ENCODE data around the gene SULF2. TPM values are rescaled to one million over a fixed set of nuclear protein-coding genes. Genes with fewer than 3 reads are reported as not detected.
A peak's percentile ranks its signal among the peaks of the same experiment; 100 is the strongest.

Gene SULF2
- total RNA-seq, 2 donors from 2014 or later: 75.7 to 146 TPM

GRCh38 chr20:47783828-47784598 lies 1.3 kb downstream of the SULF2 start:
- Mint-ChIP-seq H3K4me3 (peak overlapping the region; percentile 76), H3K36me3 (ENCODE audit: low read depth) (peaks cover 3% of the 10 kb centered on the region), H3K9me3 (no peaks in the 10 kb centered on the region), H3K4me1 (peaks cover 30% of the 10 kb centered on the region), H3K27me3 (ENCODE audit: insufficient read depth) (peaks cover 15% of the 10 kb centered on the region), H3K27ac (peak overlapping the region; percentile 68)
- H3K36me3 ChIP-seq (ENCODE audit: control insufficient read depth, insufficient read depth, low read length): peaks cover 24% of the 10 kb centered on the region
- H3K9me3 ChIP-seq (ENCODE audit: control insufficient read depth, low read length): no peaks in the 10 kb centered on the region
- no peak for DNase-seq
- H3K4me3 ChIP-seq (ENCODE audit: low read length): peak overlapping the region; percentile 92
- H3K27ac ChIP-seq (ENCODE audit: low read depth, low read length): no peak overlapping the region
- TF ChIP-seq CTCF (conservative IDR thresholded peaks at IDR 0.05): no peak
- no peaks in the 10 kb centered on the region for H3K27me3 ChIP-seq (ENCODE audit: control insufficient read depth, insufficient read depth, low read length, poor library complexity, severe bottlenecking)
- 48 to 72% methylated on average over 9 to 23 of the region's 23 CpGs for WGBS, 2 experiments (ENCODE audit: insufficient coverage in 1 of 2, insufficient read length in 1 of 2)
- peaks cover 8% of the 10 kb centered on the region for H3K4me1 ChIP-seq (ENCODE audit: control insufficient read depth, insufficient read depth, low read length)
- H3K9ac ChIP-seq (ENCODE audit: extremely low read depth, low read length, poor library complexity, severe bottlenecking): peak overlapping the region; percentile 63

GRCh38 chr20:47782920-47783552 lies 2.2 kb downstream of the SULF2 start:
- peaks cover 3% of the 10 kb centered on the region for H3K36me3 Mint-ChIP-seq (ENCODE audit: low read depth)
- Histone ChIP-seq H3K27me3 (ENCODE audit: control insufficient read depth, insufficient read depth, low read length, poor library complexity, severe bottlenecking) (no peaks in the 10 kb centered on the region), H3K9me3 (ENCODE audit: control insufficient read depth, low read length) (no peaks in the 10 kb centered on the region), H3K9ac (ENCODE audit: extremely low read depth, low read length, poor library complexity, severe bottlenecking) (no peak overlapping the region), H3K27ac (ENCODE audit: low read depth, low read length) (no peak overlapping the region), H3K4me3 (ENCODE audit: low read length) (peak overlapping the region; percentile 92), H3K36me3 (ENCODE audit: control insufficient read depth, insufficient read depth, low read length) (peaks cover 24% of the 10 kb centered on the region), H3K4me1 (ENCODE audit: control insufficient read depth, insufficient read depth, low read length) (peaks cover 8% of the 10 kb centered on the region)
- WGBS, 2 experiments (ENCODE audit: insufficient coverage in 1 of 2, insufficient read length in 1 of 2): 80 to 81% methylated on average over 2 of the region's 2 CpGs
- H3K27me3 Mint-ChIP-seq (ENCODE audit: insufficient read depth): peaks cover 15% of the 10 kb centered on the region
- H3K4me3 Mint-ChIP-seq: peak overlapping the region; percentile 76
- TF ChIP-seq CTCF (conservative IDR thresholded peaks at IDR 0.05): peak; percentile 58
- DNase-seq: no peak
- no peaks in the 10 kb centered on the region for H3K9me3 Mint-ChIP-seq
- H3K27ac Mint-ChIP-seq: no peak overlapping the region
- H3K4me1 Mint-ChIP-seq: peaks cover 30% of the 10 kb centered on the region

- Mint-ChIP-seq H3K36me3 (ENCODE audit: low read depth) (peaks cover 6% of the 10 kb centered on the region), H3K4me3 (no peak overlapping the region), H3K27me3 (ENCODE audit: insufficient read depth) (peaks cover 15% of the 10 kb centered on the region), H3K27ac (no peak overlapping the region), H3K9me3 (no peaks in the 10 kb centered on the region), H3K4me1 (peaks cover 30% of the 10 kb centered on the region)
- peaks cover 8% of the 10 kb centered on the region for H3K4me1 ChIP-seq (ENCODE audit: control insufficient read depth, insufficient read depth, low read length)
- WGBS, 2 experiments (ENCODE audit: insufficient coverage in 1 of 2, insufficient read length in 1 of 2): 89 to 96% methylated on average over 6 to 7 of the region's 7 CpGs
- TF ChIP-seq CTCF (conservative IDR thresholded peaks at IDR 0.05): no peak
- peaks cover 29% of the 10 kb centered on the region for H3K36me3 ChIP-seq (ENCODE audit: control insufficient read depth, insufficient read depth, low read length)
- no peak overlapping the region for H3K4me3 ChIP-seq (ENCODE audit: low read length)
- H3K27me3 ChIP-seq (ENCODE audit: control insufficient read depth, insufficient read depth, low read length, poor library complexity, severe bottlenecking): no peaks in the 10 kb centered on the region
- H3K27ac ChIP-seq (ENCODE audit: low read depth, low read length): no peak overlapping the region
- H3K9ac ChIP-seq (ENCODE audit: extremely low read depth, low read length, poor library complexity, severe bottlenecking): no peak overlapping the region
- no peaks in the 10 kb centered on the region for H3K9me3 ChIP-seq (ENCODE audit: control insufficient read depth, low read length)
- no peak for DNase-seq
Observed at GRCh38 chr20:47782076-47782475, 3.2 kb downstream of the SULF2 start.

Data from endodermal cell (in vitro differentiated cells).